Loucy (cell line): ENCODE data around the gene PEX14.

Experiments
- H2AFZ ChIP-seq: fragments of 200-600 bp; sonication (generic); 2 replicates; pipeline ENCODE4 v1.6.0; 2016; ENCODE audit warnings: antibody characterized with exemption, mild to moderate bottlenecking, low read length, moderate library complexity
- H3F3A ChIP-seq: fragments of 200-600 bp; 2 replicates; pipeline ENCODE4 v1.6.0; 2016; ENCODE audit warnings: antibody characterized with exemption, low read depth, mild to moderate bottlenecking
- H3K27me3 ChIP-seq: fragments of 200-600 bp; sonication (generic); 2 replicates; pipeline ENCODE4 v1.6.1; 2014; ENCODE audit warnings: low read length, mild to moderate bottlenecking; ENCODE audit not compliant: insufficient read depth, poor library complexity, severe bottlenecking
- H3K36me3 ChIP-seq: fragments of 200-600 bp; sonication (generic); 2 replicates; pipeline ENCODE4 v1.6.1; 2016; ENCODE audit warnings: low read length; ENCODE audit not compliant: insufficient read depth
- H3K4me1 ChIP-seq: fragments of 200-600 bp; sonication (generic); 2 replicates; pipeline ENCODE4 v1.5.1; 2014; ENCODE audit warnings: low read length, mild to moderate bottlenecking; ENCODE audit not compliant: insufficient read depth, poor library complexity, severe bottlenecking
- H3K4me2 ChIP-seq: fragments of 200-600 bp; sonication (generic); 2 replicates; pipeline ENCODE4 v1.6.0; 2014; ENCODE audit warnings: antibody characterized with exemption, low read length, low read depth, mild to moderate bottlenecking; ENCODE audit not compliant: poor library complexity, severe bottlenecking
- H3K4me3 ChIP-seq: fragments of 200-600 bp; sonication (generic); 2 replicates; pipeline ENCODE4 v1.5.1; 2014; ENCODE audit warnings: low read length, mild to moderate bottlenecking, mixed read lengths; ENCODE audit not compliant: poor library complexity, severe bottlenecking
- H3K79me2 ChIP-seq: fragments of 200-600 bp; sonication (generic); 2 replicates; pipeline ENCODE4 v1.6.1; 2014; ENCODE audit warnings: low read length; ENCODE audit not compliant: insufficient read depth
- H3K9ac ChIP-seq: fragments of 200-600 bp; sonication (generic); 2 replicates; pipeline ENCODE4 v1.6.0; 2014; ENCODE audit warnings: mild to moderate bottlenecking, low read depth, low read length, moderate library complexity; ENCODE audit not compliant: poor library complexity, severe bottlenecking
- H3K9me2 ChIP-seq: fragments of 200-600 bp; sonication (generic); replicated peaks from 2 replicates; pipeline ENCODE4 v1.6.1; 2016; ENCODE audit warnings: low read depth, low read length, mixed read lengths
- H3K9me3 ChIP-seq: fragments of 200-600 bp; sonication (generic); 2 replicates; pipeline ENCODE4 v1.6.1; 2014; ENCODE audit warnings: mild to moderate bottlenecking, antibody characterized with exemption, low read length, low read depth; ENCODE audit not compliant: insufficient read depth
- H4K20me1 ChIP-seq: fragments of 200-600 bp; sonication (generic); 2 replicates; pipeline ENCODE4 v1.6.0; 2014; ENCODE audit warnings: antibody characterized with exemption, low read length, mild to moderate bottlenecking; ENCODE audit not compliant: insufficient read depth, poor library complexity, severe bottlenecking
- EZH2phosphoT487 ChIP-seq: fragments of 200-600 bp; IDR thresholded peaks from 2 replicates; pipeline ENCODE4 v1.6.1; 2018; ENCODE audit warnings: antibody characterized with exemption, mild to moderate bottlenecking, moderate library complexity, borderline replicate concordance
- TF ChIP-seq, protein P1 (sequence below): fragments of 200-600 bp; sonication (generic); conservative IDR thresholded peaks from 2 replicates; pipeline ENCODE4 v1.5.1; 2014; ENCODE audit warnings: mild to moderate bottlenecking, antibody characterized with exemption, low read length

Gene PEX14

DNA sequence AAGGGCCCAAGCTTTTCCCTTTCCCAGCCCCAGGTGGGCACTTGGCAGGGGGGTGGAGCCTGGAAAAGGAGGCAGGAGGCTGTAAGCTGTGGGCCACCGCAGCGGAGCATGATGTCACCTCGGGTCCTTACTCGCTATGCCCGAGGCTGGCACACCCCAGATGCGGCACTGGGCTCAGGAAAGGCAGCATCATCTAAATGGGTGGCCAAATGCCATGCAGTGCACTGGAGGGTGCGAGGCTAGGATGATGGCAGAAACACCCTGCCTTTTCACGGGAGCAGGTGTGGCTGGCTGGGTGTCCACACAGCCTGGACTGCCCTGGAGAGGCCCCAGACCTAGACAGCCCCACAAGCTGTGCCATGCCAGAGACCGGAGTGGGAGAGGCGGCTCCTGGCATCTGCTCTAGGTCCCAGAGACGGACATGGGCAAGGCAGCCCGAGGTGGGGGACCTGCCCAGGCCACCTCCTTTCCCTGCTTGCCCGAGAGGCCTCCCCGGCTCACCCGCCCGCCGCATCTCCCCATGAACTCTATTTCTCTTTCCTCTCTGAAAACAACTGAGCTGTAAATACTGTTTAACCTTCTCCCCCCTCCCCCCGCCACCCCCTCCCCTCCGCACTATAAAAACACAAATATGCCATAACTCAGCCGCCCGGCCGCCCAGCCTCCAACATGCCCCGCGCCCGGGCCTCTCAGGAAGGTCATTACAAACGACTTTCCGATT lies 197.0 kb downstream of the PEX14 start:
- no peaks in the 10 kb centered on the region for H3K36me3 ChIP-seq
- H3K27me3 ChIP-seq: no peaks in the 10 kb centered on the region
- no peak overlapping the region for H3K4me2 ChIP-seq
- H4K20me1 ChIP-seq: peaks cover 12% of the 10 kb centered on the region
- peaks cover 8% of the 10 kb centered on the region for H3K4me1 ChIP-seq
- no peaks in the 10 kb centered on the region for H3F3A ChIP-seq
- no peaks in the 10 kb centered on the region for H3K9me2 ChIP-seq
- H3K4me3 ChIP-seq: no peak overlapping the region
- H2AFZ ChIP-seq: no peak overlapping the region
- H3K79me2 ChIP-seq: peaks cover 38% of the 10 kb centered on the region; the same call in 1 of the 2 replicates
- no peak overlapping the region for H3K9ac ChIP-seq
- TF ChIP-seq EZH2phosphoT487: no peak
- TF ChIP-seq, protein P1, sequence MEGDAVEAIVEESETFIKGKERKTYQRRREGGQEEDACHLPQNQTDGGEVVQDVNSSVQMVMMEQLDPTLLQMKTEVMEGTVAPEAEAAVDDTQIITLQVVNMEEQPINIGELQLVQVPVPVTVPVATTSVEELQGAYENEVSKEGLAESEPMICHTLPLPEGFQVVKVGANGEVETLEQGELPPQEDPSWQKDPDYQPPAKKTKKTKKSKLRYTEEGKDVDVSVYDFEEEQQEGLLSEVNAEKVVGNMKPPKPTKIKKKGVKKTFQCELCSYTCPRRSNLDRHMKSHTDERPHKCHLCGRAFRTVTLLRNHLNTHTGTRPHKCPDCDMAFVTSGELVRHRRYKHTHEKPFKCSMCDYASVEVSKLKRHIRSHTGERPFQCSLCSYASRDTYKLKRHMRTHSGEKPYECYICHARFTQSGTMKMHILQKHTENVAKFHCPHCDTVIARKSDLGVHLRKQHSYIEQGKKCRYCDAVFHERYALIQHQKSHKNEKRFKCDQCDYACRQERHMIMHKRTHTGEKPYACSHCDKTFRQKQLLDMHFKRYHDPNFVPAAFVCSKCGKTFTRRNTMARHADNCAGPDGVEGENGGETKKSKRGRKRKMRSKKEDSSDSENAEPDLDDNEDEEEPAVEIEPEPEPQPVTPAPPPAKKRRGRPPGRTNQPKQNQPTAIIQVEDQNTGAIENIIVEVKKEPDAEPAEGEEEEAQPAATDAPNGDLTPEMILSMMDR: no peak
- no peaks in the 10 kb centered on the region for H3K9me3 ChIP-seq

DNA sequence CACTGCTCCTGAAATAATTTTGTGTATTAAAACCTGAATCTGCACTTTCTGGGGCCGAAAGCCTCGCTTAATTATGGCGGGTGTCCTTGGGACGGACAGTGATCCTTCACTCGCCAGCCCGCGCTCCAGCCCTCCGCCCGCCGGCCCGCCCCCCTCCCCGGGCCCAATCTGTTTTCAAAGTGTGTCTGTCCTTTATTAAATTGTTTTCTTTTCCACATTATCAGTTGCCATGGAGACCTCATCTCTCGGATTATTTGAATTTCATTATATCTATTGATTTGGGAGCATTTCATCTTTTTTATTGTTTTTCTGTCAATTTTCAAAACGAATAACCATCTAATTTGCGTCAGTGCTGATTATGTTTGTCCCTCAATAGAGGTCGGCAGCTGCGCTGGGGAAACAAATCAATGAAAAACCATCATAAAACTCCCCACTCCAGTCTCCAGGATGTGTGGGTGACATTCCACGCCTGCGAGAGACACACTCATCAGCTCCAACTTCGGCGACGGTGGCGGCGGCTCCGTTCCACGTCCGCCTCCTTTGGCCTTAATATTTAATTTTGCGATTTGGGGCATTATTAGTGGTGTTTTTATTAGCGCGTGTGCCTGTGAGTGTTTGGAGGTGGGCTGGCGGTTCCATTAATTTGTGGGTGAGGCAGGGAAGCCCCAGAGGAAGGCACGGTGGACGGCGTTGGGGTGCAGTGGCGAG lies 197.7 kb downstream of the PEX14 start:
- no peaks in the 10 kb centered on the region for H3K9me3 ChIP-seq
- no peak overlapping the region for H2AFZ ChIP-seq
- H3K4me3 ChIP-seq: no peak overlapping the region
- H3F3A ChIP-seq: no peaks in the 10 kb centered on the region
- H3K9ac ChIP-seq: no peak overlapping the region
- H3K27me3 ChIP-seq: no peaks in the 10 kb centered on the region
- no peaks in the 10 kb centered on the region for H3K36me3 ChIP-seq
- peaks cover 12% of the 10 kb centered on the region for H4K20me1 ChIP-seq
- TF ChIP-seq EZH2phosphoT487: no peak
- TF ChIP-seq, protein P1: no peak
- H3K9me2 ChIP-seq: no peaks in the 10 kb centered on the region
- peaks cover 44% of the 10 kb centered on the region; the same call in 1 of the 2 replicates for H3K79me2 ChIP-seq
- peaks cover 8% of the 10 kb centered on the region for H3K4me1 ChIP-seq
- H3K4me2 ChIP-seq: no peak overlapping the region

DNA sequence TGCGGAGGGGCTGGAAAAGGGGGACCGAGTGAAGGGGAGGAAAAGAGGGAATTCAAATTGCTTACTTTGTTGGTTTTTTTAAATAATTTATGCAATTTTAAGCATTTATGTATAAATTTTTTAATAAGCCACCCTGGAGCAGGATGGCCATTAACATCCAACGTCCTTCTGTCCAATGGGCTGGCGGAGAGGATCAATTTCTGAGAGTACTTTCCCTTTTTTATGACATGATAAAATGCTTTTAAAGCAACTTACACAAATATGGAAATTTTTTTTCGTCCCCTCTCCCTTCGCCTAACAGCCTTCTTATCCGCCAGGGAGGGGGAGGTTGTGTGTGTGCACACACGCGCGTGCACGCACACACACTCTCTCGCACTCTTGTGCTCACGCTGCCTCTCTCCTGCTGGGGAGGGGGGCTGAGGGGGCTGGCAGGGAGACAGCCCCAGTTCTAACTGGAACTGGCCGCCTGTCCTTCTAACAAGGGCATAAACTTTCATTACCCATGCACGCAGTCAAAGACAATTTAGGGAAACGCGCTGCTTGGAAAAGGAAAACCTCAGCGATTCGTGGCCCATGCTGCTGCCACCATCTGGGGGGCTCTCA lies 198.5 kb downstream of the PEX14 start:
- Histone ChIP-seq H3K79me2 (peaks cover 48% of the 10 kb centered on the region; the same call in 1 of the 2 replicates), H3K9me3 (no peaks in the 10 kb centered on the region), H3K9ac (no peak overlapping the region), H3K4me1 (peaks cover 8% of the 10 kb centered on the region), H3K4me2 (no peak overlapping the region), H3K27me3 (no peaks in the 10 kb centered on the region), H2AFZ (no peak overlapping the region), H3K36me3 (no peaks in the 10 kb centered on the region), H3F3A (no peaks in the 10 kb centered on the region), H4K20me1 (peaks cover 12% of the 10 kb centered on the region), H3K4me3 (no peak overlapping the region), H3K9me2 (no peaks in the 10 kb centered on the region)
- TF ChIP-seq EZH2phosphoT487: no peak
